Occipital lobe (tissue), 2 donors: ENCODE measurements around the gene OR10G2. TPM values are rescaled to one million over a fixed set of nuclear protein-coding genes. Genes with fewer than 3 reads are reported as not detected.
"Not testable (repeated sequence)": the region's sequence is repeated elsewhere in the genome, so short reads cannot be mapped to it uniquely, and the experiment has no call there.

ENCODE experiments used
- DNase-seq: peaks from one replicate; lab custom pipeline; 2025; lab: John Stamatoyannopoulos, UW
- total RNA-seq: library from RNA; depleted of rRNA; stranded (reverse); fragments of >200 nt; gene quantifications from one replicate; pipeline ENCODE4 v1.2.3, GENCODE V29; 2014

The OR10G2 gene, protein sequence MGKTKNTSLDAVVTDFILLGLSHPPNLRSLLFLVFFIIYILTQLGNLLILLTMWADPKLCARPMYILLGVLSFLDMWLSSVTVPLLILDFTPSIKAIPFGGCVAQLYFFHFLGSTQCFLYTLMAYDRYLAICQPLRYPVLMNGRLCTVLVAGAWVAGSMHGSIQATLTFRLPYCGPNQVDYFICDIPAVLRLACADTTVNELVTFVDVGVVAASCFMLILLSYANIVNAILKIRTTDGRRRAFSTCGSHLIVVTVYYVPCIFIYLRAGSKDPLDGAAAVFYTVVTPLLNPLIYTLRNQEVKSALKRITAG
- not detected for total RNA-seq

DNA sequence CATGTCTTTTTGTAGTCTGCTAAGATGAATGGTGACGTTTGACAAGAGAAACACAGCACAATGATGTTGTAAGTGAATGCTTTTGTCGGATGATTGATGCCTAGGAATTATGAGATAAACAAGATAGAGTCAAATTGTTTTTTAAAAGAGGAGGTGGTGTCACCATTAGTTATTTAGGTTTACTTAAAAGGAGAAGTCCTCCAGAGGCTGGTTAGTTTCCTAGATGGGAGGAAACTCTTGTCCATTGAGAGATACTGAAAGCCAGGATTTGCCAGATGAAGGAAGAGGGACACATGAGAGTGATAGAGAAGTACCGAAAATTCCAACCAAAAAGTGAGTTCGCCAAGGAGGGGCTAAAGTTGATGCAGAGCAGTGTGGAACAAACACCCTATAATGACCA is at the start of gene OR10G2:
OR10G2 (minus strand) TSS at position 101 of the 400 bp plus-strand sequence; CDS start at position 3, 98 bp downstream.
- DNase-seq: no peak

DNA sequence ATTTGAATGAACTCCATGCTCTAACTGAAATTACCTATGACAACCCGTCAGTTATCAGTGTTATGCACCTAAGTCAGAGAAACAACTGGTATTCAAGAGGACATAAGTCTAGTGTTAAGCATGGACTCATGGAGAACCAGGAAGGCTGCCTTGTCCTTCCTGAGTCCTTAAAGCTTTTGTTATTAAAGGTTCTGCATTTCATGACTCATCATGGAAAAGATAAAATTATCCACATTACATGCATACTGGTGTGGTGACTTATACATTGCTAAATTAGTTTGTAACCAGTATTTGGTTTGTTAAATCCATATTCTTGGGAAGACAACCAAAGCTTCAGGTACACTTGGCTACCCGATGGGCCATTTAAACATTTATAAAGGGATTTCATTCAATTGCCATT is 45.3 kb upstream of the OR10G2 start:
- no peak for DNase-seq

DNA sequence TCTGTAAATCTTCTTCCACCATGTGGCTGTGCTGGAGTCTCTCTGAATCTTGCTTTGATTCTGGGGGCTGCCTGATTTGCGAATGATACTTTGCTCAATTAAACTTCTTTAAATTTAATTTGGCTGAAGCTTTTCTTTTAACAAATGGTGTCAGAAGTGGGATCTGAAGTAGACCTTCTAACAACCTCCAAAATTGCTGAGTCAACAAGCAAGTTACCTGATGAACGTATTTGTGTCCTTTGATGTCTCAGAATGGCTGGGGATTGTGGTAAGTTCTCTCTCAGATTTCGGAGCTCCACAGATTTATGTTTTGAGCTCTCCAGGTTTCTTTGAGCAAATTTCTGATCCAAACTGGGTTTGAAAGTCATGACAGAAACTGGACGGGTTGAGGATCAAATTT is 40.8 kb upstream of the OR10G2 start:
- DNase-seq: no peak

DNA sequence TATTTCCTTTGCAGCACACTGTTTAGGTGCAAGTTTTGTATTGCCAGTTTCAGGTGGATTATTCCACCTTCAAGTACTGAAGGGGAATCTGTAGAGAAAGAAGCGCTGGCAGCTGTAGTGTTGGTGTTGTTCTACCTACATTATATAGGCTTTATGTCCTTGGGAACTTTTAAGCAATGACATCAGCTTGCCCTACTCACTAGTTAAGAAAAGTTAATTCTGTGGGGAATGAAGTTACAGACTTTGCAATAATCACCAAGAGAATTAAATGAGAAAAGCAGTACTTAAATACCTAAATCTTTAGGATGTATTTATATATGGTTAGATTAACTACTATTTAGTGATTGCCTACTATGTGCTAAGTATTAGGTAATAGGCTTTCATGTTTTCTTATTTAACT is 39.0 kb upstream of the OR10G2 start, which contains the start of gene OR4E1:
OR4E1 (minus strand) TSS at position 101 of the 400 bp plus-strand sequence. CDS start 2,883 bp downstream, outside the sequence.
- no peak for DNase-seq

DNA sequence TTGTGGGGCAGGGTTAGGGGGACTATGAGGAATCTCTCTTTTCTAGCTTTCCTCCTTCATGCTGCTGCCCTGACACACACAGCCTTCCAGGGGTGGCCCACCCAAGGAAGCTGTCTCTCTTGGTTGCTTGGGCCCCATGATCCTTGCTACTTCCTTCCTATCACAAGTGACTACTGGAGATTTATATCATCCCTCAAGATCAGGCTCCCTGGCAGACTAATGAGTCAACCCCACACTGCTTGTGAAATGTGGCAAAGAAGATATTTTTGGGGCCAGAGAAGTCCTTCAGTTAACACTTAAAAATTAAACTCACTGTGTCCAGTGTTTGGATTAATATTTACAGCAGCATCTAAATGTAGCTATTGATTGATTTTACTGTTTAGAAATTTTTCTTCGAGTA is 37.4 kb upstream of the OR10G2 start:
- DNase-seq: no peak

DNA sequence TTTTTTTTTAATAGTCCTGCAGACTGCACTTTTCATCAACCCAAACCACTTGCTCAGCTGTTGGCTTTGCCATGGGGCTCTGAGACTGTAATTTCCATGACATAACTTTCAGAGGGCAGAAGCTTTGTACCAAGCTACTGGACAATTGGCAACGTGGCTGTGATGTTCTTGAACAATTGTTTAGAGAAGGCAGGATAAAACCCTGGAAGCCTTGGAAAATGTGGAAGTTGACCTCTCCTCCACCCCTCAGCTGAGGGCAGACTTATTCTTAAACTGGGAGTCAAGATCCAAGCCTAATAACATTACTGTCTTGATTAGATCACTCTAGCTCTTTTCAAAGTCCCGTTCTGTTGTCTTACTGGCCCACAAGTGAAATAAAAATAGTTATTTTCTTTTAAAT is 36.6 kb upstream of the OR10G2 start:
- no peak for DNase-seq

DNA sequence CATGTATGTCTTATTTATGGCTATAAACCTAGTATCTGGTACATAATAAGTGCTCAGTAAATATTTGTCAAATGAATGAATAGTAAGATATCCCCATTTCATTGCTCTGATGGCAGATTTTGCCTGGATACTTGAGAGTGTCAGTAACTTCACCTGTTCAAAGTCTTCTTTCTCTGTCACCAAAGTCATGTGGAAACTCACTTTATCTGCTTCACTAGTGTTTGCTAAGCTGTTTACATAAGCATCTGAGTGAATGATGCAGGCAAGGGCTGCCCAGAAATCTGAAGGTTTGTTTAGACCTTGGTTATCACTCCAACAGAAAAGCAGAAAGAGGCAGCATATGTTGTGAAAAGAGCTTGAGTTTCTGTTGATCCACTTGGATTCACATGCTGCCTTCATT is 34.5 kb upstream of the OR10G2 start:
- no peak for DNase-seq

DNA sequence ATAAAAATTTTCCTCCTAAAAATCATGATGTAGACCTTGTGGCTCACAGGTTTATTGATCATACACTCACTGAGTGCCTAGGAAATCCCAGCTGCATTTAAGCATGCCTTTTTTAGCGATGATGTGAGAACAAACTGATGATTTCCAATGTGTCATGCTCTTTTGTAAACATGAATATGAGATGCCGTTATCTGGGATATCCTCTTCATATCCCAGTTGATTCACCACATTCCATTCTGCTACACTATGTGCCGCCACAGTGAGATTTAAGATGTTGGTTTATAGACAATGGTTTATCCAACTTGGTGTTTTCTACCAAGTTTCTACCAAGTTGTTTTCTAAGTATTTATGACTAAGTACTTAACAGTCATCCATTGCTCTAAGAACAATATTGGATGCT is 33.6 kb upstream of the OR10G2 start:
- DNase-seq: no peak

DNA sequence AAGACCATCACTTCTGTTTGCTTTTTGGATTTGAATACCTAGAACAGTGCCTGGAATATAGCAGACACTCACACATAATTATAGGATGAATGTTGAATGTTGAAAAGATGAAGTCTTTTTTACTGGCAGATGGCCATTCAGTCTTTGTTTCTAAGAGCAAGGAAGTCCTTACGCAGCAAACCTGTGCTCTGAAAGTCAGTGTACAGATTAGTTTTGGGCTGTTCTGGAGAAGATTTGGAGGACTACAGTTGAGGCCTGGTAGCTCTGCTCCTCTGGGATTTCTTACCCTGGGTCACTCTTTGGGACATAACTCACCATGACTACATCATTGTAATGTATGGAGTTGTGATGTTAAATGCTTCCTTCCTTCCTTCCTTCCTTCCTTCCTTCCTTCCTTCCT is 22.2 kb upstream of the OR10G2 start:
- no peak for DNase-seq

DNA sequence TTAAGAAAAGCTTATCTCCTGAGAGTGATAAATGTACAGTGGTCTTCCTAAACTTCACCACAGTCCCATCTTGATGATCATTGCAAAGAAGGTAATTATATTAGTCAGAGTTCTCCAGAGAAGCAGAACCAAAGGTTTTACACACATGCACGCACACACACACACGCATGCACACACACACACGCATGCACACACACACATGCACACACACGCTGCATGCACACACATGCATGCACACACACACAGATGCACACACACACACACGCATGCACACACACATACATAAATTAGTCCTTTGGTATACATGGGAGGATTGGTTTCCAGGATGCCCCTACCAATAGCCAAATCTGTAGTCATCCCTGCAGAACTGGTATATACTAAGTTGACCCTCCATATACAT is 19.5 kb upstream of the OR10G2 start:
- no peak for DNase-seq

DNA sequence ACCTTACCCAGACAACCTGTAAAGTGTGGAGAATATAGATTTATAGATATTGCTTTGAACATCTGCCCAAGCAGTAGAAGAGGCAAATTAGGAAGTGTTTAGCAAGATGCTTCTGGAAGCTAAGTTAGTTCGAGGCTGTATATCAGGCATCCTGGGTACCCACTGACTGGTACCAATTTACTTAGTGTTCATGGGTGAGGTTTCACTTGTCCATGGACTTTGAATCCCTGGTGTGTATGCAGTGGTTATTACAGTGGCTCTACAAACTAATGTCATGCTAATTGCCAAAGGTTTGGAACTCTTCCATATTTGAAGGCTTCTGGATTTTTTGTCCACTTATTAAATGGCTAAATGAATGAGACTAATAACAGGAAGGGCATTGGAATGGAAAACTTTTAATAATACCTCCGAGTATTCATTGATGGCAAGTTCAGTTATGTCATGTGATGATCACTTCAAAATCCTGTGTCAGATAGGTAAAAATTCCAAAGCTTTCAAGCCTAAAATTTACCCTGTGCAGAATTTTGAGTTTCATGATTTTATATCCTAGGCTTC is 18.7 kb upstream of the OR10G2 start, which contains the start of gene OR4E2:
OR4E2 (plus strand) TSS at position 505 of the 555 bp plus-strand sequence. CDS start 11,248 bp downstream, outside the sequence.
- DNase-seq: no peak

DNA sequence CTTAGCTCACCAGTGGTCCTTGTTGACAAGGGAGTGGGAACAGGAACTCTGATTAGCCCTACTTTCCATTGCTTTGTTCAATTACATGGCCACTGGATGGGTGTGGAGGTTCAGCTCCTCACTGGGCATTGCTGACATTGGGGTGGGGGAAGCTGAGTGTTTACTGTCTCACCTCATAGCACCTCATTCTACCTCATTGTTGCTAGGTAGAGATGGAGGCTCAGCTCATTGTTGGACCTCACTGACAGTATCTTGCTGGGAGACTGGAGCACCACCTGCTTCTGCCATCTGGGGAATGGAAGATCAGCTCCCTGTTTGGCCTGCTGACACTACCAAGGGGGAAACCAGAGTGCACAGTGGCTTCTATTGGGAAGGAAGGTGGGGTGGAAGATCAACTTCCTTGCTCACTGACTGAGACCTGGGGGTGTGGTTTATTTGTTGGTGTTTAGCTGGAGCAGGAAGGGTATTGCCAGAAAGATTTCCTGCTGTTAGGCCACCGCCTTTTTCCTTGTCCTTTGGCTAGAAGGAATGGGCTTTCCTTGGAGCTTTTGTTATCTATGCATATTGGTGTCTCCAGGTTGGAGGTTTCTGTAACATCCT is 17.6 kb upstream of the OR10G2 start:
- DNase-seq: no peak

DNA sequence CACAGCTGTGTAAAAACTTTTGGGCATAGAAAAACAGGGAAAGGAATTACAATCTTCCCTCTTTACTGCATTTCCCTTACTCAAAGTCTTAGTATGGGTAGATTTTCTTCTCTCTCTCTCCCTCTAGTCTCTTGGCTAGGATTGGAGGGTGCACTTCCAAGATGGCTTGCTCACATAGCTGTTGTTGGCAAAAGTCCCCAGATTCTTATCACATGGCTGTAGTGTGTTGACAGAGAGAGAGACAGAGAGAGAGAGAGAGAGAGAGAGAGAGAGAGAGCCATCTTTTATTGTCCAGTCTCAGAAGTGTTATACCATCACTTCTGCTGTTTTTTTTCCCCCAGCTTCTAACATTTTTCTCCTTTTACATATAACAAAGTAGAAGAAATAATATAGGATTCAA is 12.6 kb upstream of the OR10G2 start:
- DNase-seq: no peak

DNA sequence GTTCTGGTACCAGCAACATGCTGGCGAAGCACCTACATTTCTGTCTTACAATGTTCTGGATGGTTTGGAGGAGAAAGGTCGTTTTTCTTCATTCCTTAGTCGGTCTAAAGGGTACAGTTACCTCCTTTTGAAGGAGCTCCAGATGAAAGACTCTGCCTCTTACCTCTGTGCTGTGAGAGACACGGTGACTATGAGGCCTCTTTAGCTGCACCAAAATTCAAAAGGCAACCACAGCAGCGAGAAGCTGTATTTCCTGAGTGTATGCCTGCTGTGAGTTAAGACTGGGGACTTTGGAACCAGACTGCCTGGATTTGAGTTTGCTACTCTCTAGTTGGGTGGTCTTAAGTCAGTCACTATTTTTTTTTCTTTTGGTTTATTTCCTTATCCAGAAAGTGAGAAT is 8.7 kb upstream of the OR10G2 start:
- no peak for DNase-seq

DNA sequence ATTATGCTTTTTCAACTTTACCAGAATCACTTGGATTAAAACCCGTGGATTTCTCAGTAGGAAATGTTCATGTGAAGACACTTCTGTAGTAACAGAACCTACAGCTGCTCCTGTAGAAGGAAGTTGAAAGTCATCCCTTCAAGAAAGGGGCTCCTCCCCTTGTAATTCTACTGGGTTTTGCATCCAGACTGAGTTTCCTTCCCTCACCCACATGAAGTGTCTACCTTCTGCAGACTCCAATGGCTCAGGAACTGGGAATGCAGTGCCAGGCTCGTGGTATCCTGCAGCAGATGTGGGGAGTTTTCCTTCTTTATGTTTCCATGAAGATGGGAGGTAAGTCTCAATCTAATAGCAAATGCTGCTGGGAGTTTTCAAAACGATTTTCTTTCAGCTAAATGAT is 7.9 kb upstream of the OR10G2 start:
- no peak for DNase-seq

DNA sequence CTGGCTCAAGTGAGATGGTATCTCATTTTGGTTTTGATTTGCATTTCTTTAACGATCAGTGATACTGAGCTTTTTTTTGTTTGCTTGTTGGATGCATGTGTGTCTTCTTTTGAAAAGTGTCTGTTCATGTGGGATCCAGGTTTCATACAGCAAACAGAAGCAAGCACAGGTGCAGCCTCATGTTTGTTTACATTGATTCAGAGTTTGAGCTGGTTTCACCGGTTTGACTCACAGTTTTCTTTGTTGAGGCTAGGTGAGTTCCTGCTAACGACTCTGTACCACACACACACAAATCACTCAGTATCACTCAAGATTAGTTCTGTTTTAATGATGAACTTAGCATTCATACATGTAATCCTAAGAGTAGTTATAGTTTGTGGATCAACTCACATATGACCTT is 3.7 kb downstream of the OR10G2 start:
- no peak for DNase-seq

DNA sequence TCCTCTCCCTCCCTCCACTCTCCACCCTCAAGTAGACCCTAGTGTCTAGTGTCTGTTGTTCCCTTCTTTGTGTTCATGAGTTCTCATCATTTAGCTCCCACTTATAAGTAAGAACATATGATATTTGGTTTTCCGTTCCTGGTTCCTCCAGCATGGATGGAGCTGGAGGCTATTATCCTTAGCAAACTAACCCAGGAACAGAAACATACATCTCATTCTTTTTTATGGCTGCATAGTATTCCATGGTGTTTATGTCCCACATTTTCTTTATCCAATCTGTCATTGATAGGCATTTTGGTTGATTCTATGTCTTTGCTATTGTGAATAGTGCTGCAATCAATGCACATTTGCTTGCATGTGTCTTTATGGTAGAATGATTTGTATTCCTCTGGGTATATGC is 4.2 kb downstream of the OR10G2 start:
- DNase-seq: not testable (repeated sequence)

DNA sequence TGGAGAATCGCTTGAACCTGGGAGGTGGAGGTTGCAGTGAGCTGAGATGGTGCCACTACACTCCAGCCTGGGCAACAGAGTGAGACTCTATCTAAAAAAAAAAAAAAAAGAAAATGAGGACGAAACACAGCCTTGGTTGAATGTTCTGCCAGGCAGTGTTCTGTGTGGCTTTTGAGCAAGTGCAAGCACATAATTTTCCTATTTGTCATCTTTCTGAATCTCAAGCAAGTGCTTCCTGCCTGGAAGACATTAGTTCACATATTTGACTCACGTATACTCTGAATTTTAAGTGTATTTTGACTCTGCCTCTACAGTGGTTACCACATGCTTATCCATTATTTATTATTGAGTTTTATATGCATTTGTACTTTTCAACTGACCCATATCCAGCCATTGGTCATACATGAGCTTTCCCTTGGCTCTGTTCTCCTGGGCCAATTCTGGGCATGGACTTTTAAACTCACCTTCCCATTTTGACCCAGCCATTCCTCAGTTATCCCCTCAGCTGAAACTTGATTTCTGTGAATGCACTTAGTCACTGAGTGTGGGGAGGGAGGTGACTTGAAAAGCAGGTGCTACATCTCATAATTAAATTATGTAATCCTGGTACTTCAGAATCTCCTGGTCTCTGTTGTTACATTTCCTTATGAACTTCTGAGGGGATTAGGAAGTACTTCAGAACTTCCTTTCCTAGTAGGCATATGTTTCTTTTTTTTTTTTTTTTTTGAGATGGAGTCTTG is 8.1 kb downstream of the OR10G2 start:
- DNase-seq: no peak

DNA sequence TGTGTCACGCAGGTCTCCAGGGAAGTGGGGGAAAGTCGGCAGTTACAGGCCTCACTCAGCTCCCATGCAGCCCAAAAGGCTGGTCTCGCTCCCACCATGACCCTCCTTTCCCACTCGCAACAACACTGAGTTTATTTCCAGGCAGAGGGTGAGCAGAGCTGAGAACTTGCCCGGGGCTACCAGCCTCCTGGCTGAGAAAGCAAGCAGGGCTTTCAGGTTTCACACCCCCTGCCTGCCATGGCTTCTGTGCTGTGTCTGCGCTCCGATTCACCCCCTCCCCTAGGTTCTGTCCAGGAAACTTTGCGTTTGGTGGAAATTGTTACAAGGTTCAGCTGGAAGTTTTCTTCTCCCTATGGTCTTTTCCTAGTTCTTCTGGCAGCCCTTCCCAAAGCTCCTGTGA is 17.1 kb downstream of the OR10G2 start:
- DNase-seq: no peak

DNA sequence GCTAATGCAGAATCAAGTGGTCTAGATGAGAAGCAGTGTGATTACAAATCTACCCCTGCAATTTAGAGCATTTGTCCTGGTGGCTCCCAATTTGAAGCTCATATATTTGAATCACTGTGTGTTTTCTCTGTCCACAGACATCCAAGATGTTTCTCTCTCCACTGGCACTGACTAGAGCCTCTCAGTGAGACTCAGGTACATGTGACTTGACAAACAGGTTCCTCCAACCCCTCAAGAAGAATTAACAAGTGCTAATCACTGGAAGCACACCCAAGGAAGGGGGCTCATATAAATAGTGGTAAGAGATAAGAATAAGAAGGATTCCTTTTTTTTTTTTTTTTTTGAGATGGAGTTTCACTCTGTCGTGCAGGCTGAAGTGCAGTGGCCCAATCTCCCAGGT is 20.5 kb downstream of the OR10G2 start:
- DNase-seq: no peak

DNA sequence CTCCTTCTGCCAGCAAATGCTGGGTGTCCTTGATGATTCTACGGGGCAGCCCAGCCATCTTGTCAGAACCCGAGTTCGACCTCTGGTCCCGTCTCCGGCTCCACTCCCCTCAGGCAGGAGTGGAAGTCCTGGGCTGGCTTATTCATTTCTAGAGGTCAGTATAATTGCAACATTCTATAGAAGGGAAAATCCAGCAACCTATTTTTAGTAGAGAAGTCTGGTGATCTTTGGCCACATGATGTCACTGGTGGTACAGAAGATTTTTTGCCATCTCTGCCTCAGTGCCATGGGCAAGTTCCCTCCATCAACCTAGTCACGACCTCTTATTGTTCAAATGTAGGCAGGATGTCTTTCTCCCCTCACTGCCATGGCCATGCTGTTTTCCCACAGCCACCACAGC is 22.4 kb downstream of the OR10G2 start:
- DNase-seq: no peak

DNA sequence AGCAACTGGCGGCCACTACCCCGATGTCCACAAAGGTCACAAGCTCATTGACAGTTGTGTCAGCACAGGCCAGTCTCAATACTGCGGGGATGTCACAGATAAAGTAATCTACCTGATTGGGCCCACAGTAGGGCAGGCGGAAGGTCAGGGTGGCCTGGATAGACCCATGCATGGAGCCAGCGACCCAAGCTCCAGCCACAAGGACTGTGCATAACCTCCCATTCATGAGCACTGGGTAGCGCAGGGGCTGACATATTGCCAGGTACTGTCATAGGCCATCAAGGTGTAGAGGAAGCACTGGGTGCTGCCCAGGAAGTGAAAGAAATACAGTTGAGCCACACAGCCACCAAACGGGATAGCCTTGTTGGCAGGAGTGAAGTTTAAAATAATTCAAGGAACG is 32.6 kb downstream of the OR10G2 start:
- DNase-seq: not testable (repeated sequence)
